HCT116 (cell line): ENCODE data around the gene ANKRD16.

Experiments used
- CEBPB ChIP-seq: IDR thresholded peaks from 2 replicates; pipeline ENCODE4 v1.6.1; 2012; ENCODE audit warnings: low read depth
- CTCF ChIP-seq, 3 experiments: fragments of 200-600 bp in 1 of 3; sonication (generic) in 1 of 3; IDR thresholded peaks in 2 of 3; conservative IDR thresholded peaks in 1 of 3; 2 replicates each; pipeline ENCODE4 v1.5.1; 2012 to 2017; ENCODE audit warnings: low read depth in 2 of 3, low read length in 2 of 3, antibody characterized with exemption in 1 of 3, borderline replicate concordance in 1 of 3, control low read depth in 1 of 3, mild to moderate bottlenecking in 1 of 3, mixed read lengths in 1 of 3, mixed run types in 1 of 3, moderate library complexity in 1 of 3; ENCODE audit not compliant: insufficient read depth in 1 of 3
- EGR1 ChIP-seq: IDR thresholded peaks from 2 replicates; pipeline ENCODE4 v1.6.1; 2012; ENCODE audit warnings: low read depth
- FOSL1 ChIP-seq: IDR thresholded peaks from 2 replicates; pipeline ENCODE4 v1.6.1; 2012; ENCODE audit warnings: low read depth
- POLR2A ChIP-seq: IDR thresholded peaks from 2 replicates; pipeline ENCODE4 v1.7.0; 2011; ENCODE audit warnings: borderline replicate concordance; ENCODE audit not compliant: insufficient read depth, insufficient read length; ENCODE audit errors: extremely low read depth
- SRF ChIP-seq: IDR thresholded peaks from 2 replicates; pipeline ENCODE4 v1.6.1; 2012; ENCODE audit warnings: low read depth
- TCF7L2 ChIP-seq: IDR thresholded peaks from 2 replicates; pipeline ENCODE4 v1.7.0; 2011; ENCODE audit warnings: borderline replicate concordance, inconsistent platforms; ENCODE audit not compliant: insufficient read depth, insufficient read length; ENCODE audit errors: extremely low read depth
- ZNF274 ChIP-seq: fragments of 200-500 bp; sonication (Bioruptor generic); IDR thresholded peaks from 2 replicates; pipeline ENCODE4 v1.6.1; 2014; ENCODE audit warnings: mild to moderate bottlenecking, low read depth, low read length, inconsistent platforms

- TF ChIP-seq CTCF (IDR thresholded peaks at IDR 0.05 in 2 of 3, conservative IDR thresholded peaks at IDR 0.05 in 1 of 3; ENCODE audit: borderline replicate concordance in 1 of 3, insufficient read depth in 1 of 3, low read depth in 2 of 3, low read length in 2 of 3) (no peak), POLR2A (no peak), TCF7L2 (no peak), ZNF274 (no peak), EGR1 (no peak), CEBPB (no peak), FOSL1 (no peak), SRF (no peak)
Measured at GRCh38 chr10:5893321-5893720, 3.6 kb upstream of the ANKRD16 start.
